A673 (cell line): ENCODE results near the gene LPIN3.

Source experiments
- CTCF ChIP-seq: fragments of 300-800, 200-600 bp; sonication (generic); conservative IDR thresholded peaks from 2 replicates; pipeline ENCODE4 v1.5.1; 2017; ENCODE audit warnings: low read depth, mild to moderate bottlenecking, antibody characterized with exemption, low read length, moderate library complexity, mixed read lengths
- EZH2 ChIP-seq: fragments of 200-600 bp; sonication (generic); IDR thresholded peaks from 2 replicates; pipeline ENCODE4 v1.6.1; 2017; ENCODE audit warnings: borderline replicate concordance, low read depth, mild to moderate bottlenecking, mixed read lengths, antibody characterized with exemption, low read length; ENCODE audit not compliant: poor library complexity, severe bottlenecking

DNA sequence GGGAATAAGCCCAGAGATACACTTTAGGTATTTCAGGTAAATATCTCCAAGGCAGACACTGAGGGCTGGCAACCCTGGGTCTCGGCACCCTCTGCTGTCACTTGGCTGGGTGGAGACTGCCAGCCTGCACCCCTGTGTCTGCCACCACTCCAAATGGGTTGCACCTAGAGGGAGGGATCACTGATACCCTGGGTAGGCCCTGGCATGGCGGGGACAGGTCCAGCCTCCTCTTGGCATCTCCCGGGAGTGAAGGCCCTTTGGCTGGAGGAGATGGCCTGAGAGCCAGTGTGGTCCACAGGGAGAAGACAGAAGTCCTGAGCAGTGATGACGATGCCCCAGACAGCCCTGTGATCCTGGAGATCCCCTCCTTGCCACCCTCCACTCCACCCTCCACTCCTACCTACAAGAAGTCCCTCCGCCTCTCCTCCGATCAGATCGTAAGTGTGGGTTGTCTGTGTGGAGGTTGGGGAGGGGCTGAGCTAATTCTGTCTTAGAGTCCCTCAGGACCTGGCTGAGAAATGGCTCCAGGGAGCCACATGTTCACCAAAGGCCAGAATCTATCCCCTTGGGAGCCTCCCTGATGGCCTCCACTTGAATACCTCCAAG lies 15.1 kb downstream of the LPIN3 start:
- no peak for TF ChIP-seq EZH2
- no peak for TF ChIP-seq CTCF
